H9 (cell line): ENCODE data around the gene ITSN1. TPM values are rescaled to one million over a fixed set of nuclear protein-coding genes. Genes with fewer than 3 reads are reported as not detected.

Experiments
- DNase-seq: peaks from one replicate; pipeline ENCODE4 v3.0.0-alpha.2; 2017
- H2AFZ ChIP-seq: one replicate; pipeline ENCODE4 v1.6.1; 2013; ENCODE audit warnings: mild to moderate bottlenecking, low read length, control low read depth, moderate library complexity
- H2AK5ac ChIP-seq: 2 replicates; pipeline ENCODE4 v1.6.1; 2013; ENCODE audit warnings: low read length, control low read depth, mixed read lengths; ENCODE audit not compliant: insufficient read length
- H2BK120ac ChIP-seq: one replicate; pipeline ENCODE4 v1.6.1; 2013; ENCODE audit warnings: low read depth, mild to moderate bottlenecking, low read length, control low read depth, inconsistent platforms; ENCODE audit not compliant: poor library complexity, severe bottlenecking
- H2BK12ac ChIP-seq: 2 replicates; pipeline ENCODE4 v1.6.1; 2013; ENCODE audit warnings: low read length, control low read depth, mixed read lengths, low read depth; ENCODE audit not compliant: insufficient read length
- H2BK15ac ChIP-seq: 2 replicates; pipeline ENCODE4 v1.6.1; 2013; ENCODE audit warnings: low read depth, low read length, control low read depth
- H2BK20ac ChIP-seq: one replicate; pipeline ENCODE4 v1.6.1; 2013; ENCODE audit warnings: low read depth, mild to moderate bottlenecking, low read length, control low read depth, inconsistent platforms; ENCODE audit not compliant: poor library complexity, severe bottlenecking
- H2BK5ac ChIP-seq: 2 replicates; pipeline ENCODE4 v1.6.1; 2013; ENCODE audit warnings: low read length, control low read depth, mixed read lengths; ENCODE audit not compliant: insufficient read length
- H3K14ac ChIP-seq: 2 replicates; pipeline ENCODE4 v1.6.1; 2013; ENCODE audit warnings: low read length, control low read depth; ENCODE audit not compliant: insufficient read depth
- H3K18ac ChIP-seq: 2 replicates; pipeline ENCODE4 v1.6.1; 2013; ENCODE audit warnings: low read depth, mild to moderate bottlenecking, mixed read lengths, low read length, control low read depth; ENCODE audit not compliant: insufficient read length
- H3K23ac ChIP-seq: 2 replicates; pipeline ENCODE4 v1.6.1; 2013; ENCODE audit warnings: low read length, control low read depth, mixed read lengths, low read depth; ENCODE audit not compliant: insufficient read length
- H3K23me2 ChIP-seq: 2 replicates; pipeline ENCODE4 v1.6.1; 2013; ENCODE audit warnings: low read depth, mild to moderate bottlenecking, mixed read lengths, low read length, control low read depth; ENCODE audit not compliant: insufficient read length, poor library complexity, severe bottlenecking
- H3K27ac ChIP-seq: 2 replicates; pipeline ENCODE4 v1.5.1; 2013; ENCODE audit warnings: low read length, control low read depth, mixed read lengths, low read depth; ENCODE audit not compliant: insufficient read length
- H3K27me3 ChIP-seq: 2 replicates; pipeline ENCODE4 v1.6.1; 2013; ENCODE audit warnings: low read length, control low read depth, inconsistent platforms; ENCODE audit not compliant: insufficient read depth
- H3K4ac ChIP-seq: 2 replicates; pipeline ENCODE4 v1.6.1; 2013; ENCODE audit warnings: low read depth, mild to moderate bottlenecking, control low read depth, inconsistent platforms, low read length, moderate library complexity
- H3K4me1 ChIP-seq: 2 replicates; pipeline ENCODE4 v1.6.1; 2013; ENCODE audit warnings: low read length, control low read depth, inconsistent platforms; ENCODE audit not compliant: insufficient read depth
- H3K4me2 ChIP-seq: 2 replicates; pipeline ENCODE4 v1.6.1; 2013; ENCODE audit warnings: low read length, control low read depth, mixed read lengths; ENCODE audit not compliant: insufficient read length, insufficient read depth
- H3K56ac ChIP-seq: 2 replicates; pipeline ENCODE4 v1.6.1; 2013; ENCODE audit warnings: low read depth, mild to moderate bottlenecking, mixed read lengths, low read length, control low read depth; ENCODE audit not compliant: insufficient read length
- H3K79me1 ChIP-seq: 2 replicates; pipeline ENCODE4 v1.6.1; 2013; ENCODE audit warnings: low read depth, mild to moderate bottlenecking, moderate library complexity, low read length, control low read depth, inconsistent platforms; ENCODE audit not compliant: insufficient read depth, poor library complexity, severe bottlenecking
- H3K79me2 ChIP-seq: 2 replicates; pipeline ENCODE4 v1.6.1; 2013; ENCODE audit warnings: low read length, control low read depth, inconsistent platforms; ENCODE audit not compliant: insufficient read depth
- H3K9ac ChIP-seq: 2 replicates; pipeline ENCODE4 v1.6.1; 2013; ENCODE audit warnings: low read length, control low read depth, mixed read lengths; ENCODE audit not compliant: insufficient read length; ENCODE audit errors: extremely low read depth
- H3K9me3 ChIP-seq: one replicate; pipeline ENCODE4 v1.6.1; 2013; ENCODE audit warnings: low read depth, low read length, inconsistent platforms; ENCODE audit not compliant: control insufficient read depth
- H3T11ph ChIP-seq: one replicate; pipeline ENCODE4 v1.6.1; 2013; ENCODE audit warnings: mild to moderate bottlenecking, low read length, control low read depth, inconsistent platforms
- H4K20me1 ChIP-seq: one replicate; pipeline ENCODE4 v1.6.1; 2013; ENCODE audit not compliant: control insufficient read depth, insufficient read length, insufficient read depth
- H4K5ac ChIP-seq: 2 replicates; pipeline ENCODE4 v1.6.1; 2013; ENCODE audit warnings: low read depth, mild to moderate bottlenecking, mixed read lengths, low read length, control low read depth; ENCODE audit not compliant: insufficient read length
- H4K8ac ChIP-seq: replicated peaks from 2 replicates; pipeline ENCODE4 v1.6.1; 2013; ENCODE audit warnings: low read length, control low read depth, mixed read lengths, low read depth; ENCODE audit not compliant: insufficient read length
- H4K91ac ChIP-seq: 2 replicates; pipeline ENCODE4 v1.6.1; 2013; ENCODE audit warnings: low read depth, mild to moderate bottlenecking, moderate library complexity, mixed read lengths, low read length, control low read depth; ENCODE audit not compliant: insufficient read length
- H3K27ac Mint-ChIP-seq, 3 experiments: 2 replicates in 2 of 3; 3 replicates in 1 of 3; pipeline ENCODE4 v1.8.0; 2020 to 2021; ENCODE audit warnings: mixed read lengths in 3 of 3, mild to moderate bottlenecking in 1 of 3, moderate library complexity in 1 of 3
- H3K27me3 Mint-ChIP-seq: 2 replicates; pipeline ENCODE4 v1.8.0; 2021; ENCODE audit warnings: low read depth, mild to moderate bottlenecking, moderate library complexity, mixed read lengths
- H3K36me3 Mint-ChIP-seq, 3 experiments: 2 replicates in 2 of 3; 3 replicates in 1 of 3; pipeline ENCODE4 v1.8.0; 2020 to 2021; ENCODE audit warnings: low read depth in 3 of 3, mixed read lengths in 3 of 3; ENCODE audit not compliant: insufficient read depth in 1 of 3
- H3K4me1 Mint-ChIP-seq, 2 experiments: 2 replicates each; pipeline ENCODE4 v1.8.0; 2020; ENCODE audit warnings: mixed read lengths in 2 of 2
- H3K4me3 Mint-ChIP-seq, 2 experiments: 2 replicates in 1 of 2; 3 replicates in 1 of 2; pipeline ENCODE4 v1.8.0; 2020 to 2021; ENCODE audit warnings: mild to moderate bottlenecking in 2 of 2, mixed read lengths in 2 of 2, moderate library complexity in 1 of 2
- H3K9me3 Mint-ChIP-seq, 2 experiments: 2 replicates in 1 of 2; 3 replicates in 1 of 2; pipeline ENCODE4 v1.8.0; 2020; ENCODE audit warnings: mild to moderate bottlenecking in 2 of 2, mixed read lengths in 2 of 2, moderate library complexity in 1 of 2
- WGBS: extraction: QIAGEN DNeasy Blood & Tissue Kit; methylation state at CpG from one replicate; pipeline ENCODE4 v1.1.7; 2013; ENCODE audit warnings: missing lambda C conversion rate, low lambda C conversion rate, mixed read lengths; ENCODE audit not compliant: insufficient read length; ENCODE audit errors: extremely low coverage; 5-methylcytosine and 5-hydroxymethylcytosine counted together
- total RNA-seq: library from RNA; stranded (reverse); gene quantifications from 2 replicates; pipeline ENCODE4 v1.2.1, GENCODE V29; 2021
- TF ChIP-seq, protein P1 (sequence below): fragments of 200-600 bp; sonication (generic); conservative IDR thresholded peaks from 3 replicates; pipeline ENCODE4 v1.8.0; 2021; ENCODE audit warnings: antibody characterized with exemption, mild to moderate bottlenecking

The ITSN1 gene
- total RNA-seq, 1 experiment from 2014 or later, result 94.2 TPM

DNA sequence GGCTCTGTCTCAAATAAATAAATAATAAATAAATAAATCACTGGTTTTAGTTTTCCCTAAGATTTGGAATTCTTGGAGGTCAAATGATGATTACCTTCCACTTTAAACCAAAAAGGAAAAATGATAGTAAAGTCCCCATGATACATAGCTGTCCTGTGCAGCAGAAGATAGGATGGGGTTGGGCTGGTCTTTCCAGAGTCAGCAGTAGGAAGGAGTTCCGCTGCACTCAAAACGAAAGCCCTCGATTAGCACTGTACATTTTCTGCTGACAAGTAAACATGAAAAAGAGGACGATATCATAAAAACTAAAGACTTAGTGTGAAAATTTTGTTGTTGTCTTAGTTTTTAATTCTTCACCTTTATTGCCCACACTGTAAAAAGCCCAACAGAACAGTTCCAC lies 193.6 kb downstream of the ITSN1 start:
- no peaks in the 10 kb centered on the region for H3K27me3 Mint-ChIP-seq
- no CpG with 5 or more reads among the region's 4 CpGs for WGBS
- H3K9me3 Mint-ChIP-seq, result no peaks in the 10 kb centered on the region
- H3K4me3 Mint-ChIP-seq, result no peak overlapping the region
- H3K79me2 ChIP-seq, result no peaks in the 10 kb centered on the region
- H3K4me2 ChIP-seq, result no peak overlapping the region
- no peak overlapping the region for H3K4ac ChIP-seq
- H3K4me1 ChIP-seq, result no peaks in the 10 kb centered on the region
- H3K56ac ChIP-seq, result no peak overlapping the region
- no peak overlapping the region for H3K18ac ChIP-seq
- H3K9me3 ChIP-seq, result no peaks in the 10 kb centered on the region
- TF ChIP-seq, protein P1, sequence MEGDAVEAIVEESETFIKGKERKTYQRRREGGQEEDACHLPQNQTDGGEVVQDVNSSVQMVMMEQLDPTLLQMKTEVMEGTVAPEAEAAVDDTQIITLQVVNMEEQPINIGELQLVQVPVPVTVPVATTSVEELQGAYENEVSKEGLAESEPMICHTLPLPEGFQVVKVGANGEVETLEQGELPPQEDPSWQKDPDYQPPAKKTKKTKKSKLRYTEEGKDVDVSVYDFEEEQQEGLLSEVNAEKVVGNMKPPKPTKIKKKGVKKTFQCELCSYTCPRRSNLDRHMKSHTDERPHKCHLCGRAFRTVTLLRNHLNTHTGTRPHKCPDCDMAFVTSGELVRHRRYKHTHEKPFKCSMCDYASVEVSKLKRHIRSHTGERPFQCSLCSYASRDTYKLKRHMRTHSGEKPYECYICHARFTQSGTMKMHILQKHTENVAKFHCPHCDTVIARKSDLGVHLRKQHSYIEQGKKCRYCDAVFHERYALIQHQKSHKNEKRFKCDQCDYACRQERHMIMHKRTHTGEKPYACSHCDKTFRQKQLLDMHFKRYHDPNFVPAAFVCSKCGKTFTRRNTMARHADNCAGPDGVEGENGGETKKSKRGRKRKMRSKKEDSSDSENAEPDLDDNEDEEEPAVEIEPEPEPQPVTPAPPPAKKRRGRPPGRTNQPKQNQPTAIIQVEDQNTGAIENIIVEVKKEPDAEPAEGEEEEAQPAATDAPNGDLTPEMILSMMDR, result no peak
- no peak overlapping the region for H4K5ac ChIP-seq
- no peak overlapping the region for H2BK120ac ChIP-seq
- peaks cover 46 to 85% (median 72%) of the 10 kb centered on the region in 3 experiments; a peak in 6 of 7 replicates for H3K36me3 Mint-ChIP-seq
- no peak overlapping the region for H3K27ac ChIP-seq
- no peak for DNase-seq
- no peak overlapping the region for H3T11ph ChIP-seq
- H2AK5ac ChIP-seq, result no peak overlapping the region
- no peaks in the 10 kb centered on the region for H3K27me3 ChIP-seq
- H2BK20ac ChIP-seq, result no peak overlapping the region
- H3K14ac ChIP-seq, result no peak overlapping the region
- H3K27ac Mint-ChIP-seq, result no peak overlapping the region
- H2BK15ac ChIP-seq, result no peak overlapping the region
- no peaks in the 10 kb centered on the region for H4K20me1 ChIP-seq
- H3K4me1 Mint-ChIP-seq, result peaks cover 6 to 10% of the 10 kb centered on the region in 2 experiments
- no peak overlapping the region for H4K8ac ChIP-seq
- H2BK5ac ChIP-seq, result no peak overlapping the region
- no peaks in the 10 kb centered on the region for H3K23me2 ChIP-seq
- H3K9ac ChIP-seq, result no peak overlapping the region
- no peak overlapping the region for H2BK12ac ChIP-seq
- H3K23ac ChIP-seq, result no peak overlapping the region
- no peaks in the 10 kb centered on the region for H3K79me1 ChIP-seq
- no peak overlapping the region for H2AFZ ChIP-seq
- no peak overlapping the region for H4K91ac ChIP-seq
